ENCODE measurements around the gene DSG3.

- TF ChIP-seq EZH2 (IDR thresholded peaks at IDR 0.05; ENCODE audit: borderline replicate concordance, low read length) (no peak), CTCF (IDR thresholded peaks at IDR 0.05; ENCODE audit: low read length) (no peak)
Observed at GRCh38 chr18:31491586-31491985, 44.0 kb downstream of the DSG3 start.

Measured in OCI-LY1 (cell line).